ENCODE measurements around the gene POLR2J3. TPM values are rescaled to one million over a fixed set of nuclear protein-coding genes. Genes with fewer than 3 reads are reported as not detected.
"Not testable (repeated sequence)": the region's sequence is repeated elsewhere in the genome, so short reads cannot be mapped to it uniquely, and the experiment has no call there.

POLR2J3 gene
- total and polyA plus RNA-seq, 2 of the 4 experiments (the other 2 are of a cell fraction), result 14.2 to 14.7 TPM

GRCh38 chr7:102613575-102614345 is 41.4 kb upstream of the POLR2J3 start:
- H2AK5ac ChIP-seq (ENCODE audit: low read depth, low read length); ATAC-seq (ENCODE audit: low read depth); H3K4me1 ChIP-seq (ENCODE audit: control insufficient read depth, insufficient read depth, low read length); H3K9ac ChIP-seq (ENCODE audit: low read depth, low read length); H3K27ac ChIP-seq (ENCODE audit: insufficient read depth, low read length); H3K36me3 ChIP-seq (ENCODE audit: control insufficient read depth, insufficient read depth, low read length); H3K14ac ChIP-seq (replicated peaks; ENCODE audit: low read depth, low read length); H2BK20ac ChIP-seq (ENCODE audit: low read depth, low read length); CTCF ChIA-PET; H2AK9ac ChIP-seq (replicated peaks; ENCODE audit: low read depth, low read length, poor library complexity); H4K91ac ChIP-seq (ENCODE audit: insufficient read depth, low read depth, low read length); H3K56ac ChIP-seq (ENCODE audit: extremely low read depth, insufficient read depth, low read length); H2BK120ac ChIP-seq (ENCODE audit: low read depth, low read length); H3K18ac ChIP-seq (ENCODE audit: low read depth, low read length); H2AFZ ChIP-seq (replicated peaks; ENCODE audit: low read length, poor library complexity); H2BK5ac ChIP-seq (ENCODE audit: low read depth, low read length, poor library complexity, severe bottlenecking); H3K79me1 ChIP-seq (ENCODE audit: low read depth in 1 of 2, low read length in 2 of 2); DNase-seq; H4K5ac ChIP-seq (ENCODE audit: low read depth, low read length); H3K23ac ChIP-seq (ENCODE audit: low read depth, low read length); BruUV-seq (replicated peaks); H3K9me1 ChIP-seq (ENCODE audit: insufficient read depth, low read length); H3K4ac ChIP-seq (ENCODE audit: low read depth, low read length); intact Hi-C loops (cut with micrococcal nuclease); H2BK15ac ChIP-seq (ENCODE audit: low read depth, low read length); H3K9me3 ChIP-seq (ENCODE audit: control insufficient read depth, insufficient read depth, low read length); POLR2A ChIA-PET (ENCODE audit: unreplicated experiment); H4K20me1 ChIP-seq (ENCODE audit: insufficient read depth, low read length); H3K27me3 ChIP-seq (ENCODE audit: control insufficient read depth, insufficient read depth, low read length); H3K4me2 ChIP-seq (ENCODE audit: low read depth, low read length); in situ Hi-C loops (cut with MboI; ENCODE audit: low sequenced_read_pairs); H4K8ac ChIP-seq (ENCODE audit: low read depth in 2 of 2, low read length in 2 of 2); H3K4me3 ChIP-seq (ENCODE audit: insufficient read depth, low read depth, low read length); dilution Hi-C loops (cut with HindIII; ENCODE audit: low sequenced_read_pairs, unreplicated experiment): not testable (repeated sequence)
- no CpG with 5 or more reads among the region's 15 CpGs for WGBS, 2 experiments (ENCODE audit: extremely low coverage in 2 of 2, insufficient read length in 1 of 2)

GRCh38 chr7:102611675-102612325 is 39.4 kb upstream of the POLR2J3 start:
- Histone ChIP-seq H3K4ac (ENCODE audit: low read depth, low read length) (peak overlapping the region; percentile 91), H2AK5ac (ENCODE audit: low read depth, low read length) (peak overlapping the region; percentile 83), H3K14ac (replicated peaks; ENCODE audit: low read depth, low read length) (0 out of 2 replicates have a peak overlapping the region, but pooled peaks have one; percentile 82), H4K5ac (ENCODE audit: low read depth, low read length) (0 out of 2 replicates have a peak overlapping the region, but pooled peaks have one; percentile 9), H3K23ac (ENCODE audit: low read depth, low read length) (peak overlapping the region; percentile 29; the same call in 1 of the 2 replicates), H2BK5ac (ENCODE audit: low read depth, low read length, poor library complexity, severe bottlenecking) (peak overlapping the region; percentile 49), H4K91ac (ENCODE audit: insufficient read depth, low read depth, low read length) (peak overlapping the region; percentile 76; the same call in 1 of the 2 replicates), H4K8ac (ENCODE audit: low read depth in 2 of 2, low read length in 2 of 2) (peak overlapping the region in 1 of 2 experiments; percentile 74; a peak in 1 of 4 replicates), H2BK120ac (ENCODE audit: low read depth, low read length) (peak overlapping the region; percentile 61; the same call in 1 of the 2 replicates), H3K4me2 (ENCODE audit: low read depth, low read length) (peak overlapping the region; percentile 55)
- H4K20me1 ChIP-seq (ENCODE audit: insufficient read depth, low read length); BruUV-seq (replicated peaks); CTCF ChIA-PET; H2BK15ac ChIP-seq (ENCODE audit: low read depth, low read length); H3K79me1 ChIP-seq (ENCODE audit: low read depth in 1 of 2, low read length in 2 of 2); intact Hi-C loops (cut with micrococcal nuclease); dilution Hi-C loops (cut with HindIII; ENCODE audit: low sequenced_read_pairs, unreplicated experiment); in situ Hi-C loops (cut with MboI; ENCODE audit: low sequenced_read_pairs); H2BK20ac ChIP-seq (ENCODE audit: low read depth, low read length); H2AK9ac ChIP-seq (replicated peaks; ENCODE audit: low read depth, low read length, poor library complexity); H3K4me3 ChIP-seq (ENCODE audit: insufficient read depth, low read depth, low read length); H3K9me3 ChIP-seq (ENCODE audit: control insufficient read depth, insufficient read depth, low read length); H3K18ac ChIP-seq (ENCODE audit: low read depth, low read length); H3K9me1 ChIP-seq (ENCODE audit: insufficient read depth, low read length); H3K27ac ChIP-seq (ENCODE audit: insufficient read depth, low read length); H3K56ac ChIP-seq (ENCODE audit: extremely low read depth, insufficient read depth, low read length); ATAC-seq (ENCODE audit: low read depth); POLR2A ChIA-PET (ENCODE audit: unreplicated experiment); H3K27me3 ChIP-seq (ENCODE audit: control insufficient read depth, insufficient read depth, low read length); H3K4me1 ChIP-seq (ENCODE audit: control insufficient read depth, insufficient read depth, low read length); H2AFZ ChIP-seq (replicated peaks; ENCODE audit: low read length, poor library complexity); H3K9ac ChIP-seq (ENCODE audit: low read depth, low read length); H3K36me3 ChIP-seq (ENCODE audit: control insufficient read depth, insufficient read depth, low read length): not testable (repeated sequence)
- peak; percentile 0 for DNase-seq
- 0% methylated on average over 1 of the region's 10 CpGs; no CpG with 5 or more reads in 1 of the 2 experiments for WGBS, 2 experiments (ENCODE audit: extremely low coverage in 2 of 2, insufficient read length in 1 of 2)
